ENCODE measurements around the gene ZDHHC22.

- no peak for TF ChIP-seq POLR2A (IDR thresholded peaks at IDR 0.05)
- TF ChIP-seq, protein P1, sequence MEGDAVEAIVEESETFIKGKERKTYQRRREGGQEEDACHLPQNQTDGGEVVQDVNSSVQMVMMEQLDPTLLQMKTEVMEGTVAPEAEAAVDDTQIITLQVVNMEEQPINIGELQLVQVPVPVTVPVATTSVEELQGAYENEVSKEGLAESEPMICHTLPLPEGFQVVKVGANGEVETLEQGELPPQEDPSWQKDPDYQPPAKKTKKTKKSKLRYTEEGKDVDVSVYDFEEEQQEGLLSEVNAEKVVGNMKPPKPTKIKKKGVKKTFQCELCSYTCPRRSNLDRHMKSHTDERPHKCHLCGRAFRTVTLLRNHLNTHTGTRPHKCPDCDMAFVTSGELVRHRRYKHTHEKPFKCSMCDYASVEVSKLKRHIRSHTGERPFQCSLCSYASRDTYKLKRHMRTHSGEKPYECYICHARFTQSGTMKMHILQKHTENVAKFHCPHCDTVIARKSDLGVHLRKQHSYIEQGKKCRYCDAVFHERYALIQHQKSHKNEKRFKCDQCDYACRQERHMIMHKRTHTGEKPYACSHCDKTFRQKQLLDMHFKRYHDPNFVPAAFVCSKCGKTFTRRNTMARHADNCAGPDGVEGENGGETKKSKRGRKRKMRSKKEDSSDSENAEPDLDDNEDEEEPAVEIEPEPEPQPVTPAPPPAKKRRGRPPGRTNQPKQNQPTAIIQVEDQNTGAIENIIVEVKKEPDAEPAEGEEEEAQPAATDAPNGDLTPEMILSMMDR (IDR thresholded peaks at IDR 0.05) = no peak
Measured at GRCh38 chr14:77088219-77088618, 53.4 kb downstream of the ZDHHC22 start.

Data from breast epithelium (tissue), 3 donors.